NOMO-1 (cell line): ENCODE results near the gene ARHGAP21.
A peak's percentile ranks its signal among the peaks of the same experiment; 100 is the strongest.

Experiments
- DNase-seq, 2 experiments: peaks; one replicate each; lab custom pipeline; 2025; ENCODE audit not compliant: unreplicated experiment in 2 of 2; lab: John Stamatoyannopoulos, UW

ARHGAP21 gene

DNA sequence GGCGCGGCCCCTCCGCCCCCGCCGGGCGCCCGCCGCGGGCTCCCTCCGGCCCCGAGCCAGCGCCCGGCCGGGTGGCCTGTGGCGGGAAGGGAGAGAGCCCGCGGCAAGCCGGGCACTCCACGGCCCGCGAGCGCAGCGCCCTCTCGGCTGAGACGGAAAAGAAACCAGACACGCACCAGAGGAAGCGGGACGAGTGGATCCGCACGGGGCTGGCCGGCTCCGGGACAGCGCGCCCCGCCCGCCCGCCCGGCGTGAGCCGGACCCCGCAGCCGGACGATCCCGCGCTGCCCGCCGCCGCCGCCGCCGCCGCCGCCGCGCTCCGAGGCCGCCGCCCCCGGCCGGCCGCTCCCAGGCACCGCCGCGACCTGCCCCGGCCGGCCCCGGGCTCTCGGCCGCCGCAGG, 300 bp downstream of the ARHGAP21 start:
- DNase-seq: peak in 1 of 2 experiments; percentile 8

DNA sequence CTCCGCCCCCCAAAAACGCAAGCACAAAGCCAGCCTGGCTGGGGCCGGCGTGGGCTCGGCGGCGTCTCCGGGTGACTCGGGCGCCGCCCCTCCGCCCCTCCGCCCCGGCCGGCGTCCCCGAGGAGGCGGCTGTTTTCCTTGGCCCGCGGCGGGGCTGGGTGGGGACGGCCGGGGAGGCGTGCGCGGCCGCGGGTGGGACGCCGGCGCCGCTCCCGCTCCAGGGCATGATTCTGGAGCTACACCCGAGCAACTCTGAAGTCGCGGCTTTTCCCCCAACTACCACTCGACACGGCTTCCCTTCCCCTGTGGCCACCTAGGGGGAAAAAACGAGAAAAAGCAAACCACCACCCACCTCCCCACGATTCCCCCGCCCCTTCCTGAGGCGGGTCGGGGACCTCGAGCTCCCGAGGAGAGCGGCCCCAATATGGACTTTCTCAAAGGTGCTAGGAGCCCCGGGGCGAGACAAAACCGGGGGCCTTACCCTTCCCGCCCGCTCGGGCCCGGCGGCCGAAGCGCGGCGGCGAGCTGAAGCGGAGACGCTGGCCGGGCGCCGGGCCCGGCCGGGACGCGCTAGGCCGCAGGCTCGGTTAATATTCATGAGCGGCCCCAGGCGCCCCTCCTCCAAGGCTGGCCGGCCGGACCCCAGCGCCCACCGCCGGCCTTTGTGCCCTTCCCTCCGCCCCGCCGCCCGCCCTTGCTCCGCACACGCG, 856 bp downstream of the ARHGAP21 start:
- DNase-seq: peak; percentile 23 to 24

DNA sequence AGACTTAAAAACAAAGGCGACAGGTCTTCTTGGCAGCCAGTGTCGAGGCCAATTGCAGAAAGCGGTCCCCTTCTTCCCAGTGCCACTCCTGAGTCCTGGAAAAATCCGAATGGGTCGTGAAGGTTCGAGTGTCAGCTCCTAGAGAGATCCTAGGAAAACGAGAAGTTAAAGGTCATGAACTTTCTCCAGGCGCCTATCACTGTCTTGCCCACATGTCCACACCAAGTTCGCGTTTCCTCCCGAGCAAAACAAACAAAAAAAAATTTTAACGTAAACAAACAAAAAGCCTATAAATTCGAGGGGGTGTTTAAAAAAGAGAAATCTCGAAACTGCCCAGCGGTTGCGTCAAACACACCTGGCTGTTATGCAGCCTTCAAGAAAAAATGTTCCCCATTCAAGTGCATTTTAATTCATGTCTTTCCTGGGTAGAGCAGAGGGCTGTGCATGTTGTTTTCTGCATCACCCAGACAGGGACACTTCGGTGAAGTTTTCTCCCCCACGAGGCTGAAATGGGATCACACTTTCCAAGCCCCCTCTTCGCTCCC, 1.5 kb downstream of the ARHGAP21 start:
- DNase-seq: no peak

DNA sequence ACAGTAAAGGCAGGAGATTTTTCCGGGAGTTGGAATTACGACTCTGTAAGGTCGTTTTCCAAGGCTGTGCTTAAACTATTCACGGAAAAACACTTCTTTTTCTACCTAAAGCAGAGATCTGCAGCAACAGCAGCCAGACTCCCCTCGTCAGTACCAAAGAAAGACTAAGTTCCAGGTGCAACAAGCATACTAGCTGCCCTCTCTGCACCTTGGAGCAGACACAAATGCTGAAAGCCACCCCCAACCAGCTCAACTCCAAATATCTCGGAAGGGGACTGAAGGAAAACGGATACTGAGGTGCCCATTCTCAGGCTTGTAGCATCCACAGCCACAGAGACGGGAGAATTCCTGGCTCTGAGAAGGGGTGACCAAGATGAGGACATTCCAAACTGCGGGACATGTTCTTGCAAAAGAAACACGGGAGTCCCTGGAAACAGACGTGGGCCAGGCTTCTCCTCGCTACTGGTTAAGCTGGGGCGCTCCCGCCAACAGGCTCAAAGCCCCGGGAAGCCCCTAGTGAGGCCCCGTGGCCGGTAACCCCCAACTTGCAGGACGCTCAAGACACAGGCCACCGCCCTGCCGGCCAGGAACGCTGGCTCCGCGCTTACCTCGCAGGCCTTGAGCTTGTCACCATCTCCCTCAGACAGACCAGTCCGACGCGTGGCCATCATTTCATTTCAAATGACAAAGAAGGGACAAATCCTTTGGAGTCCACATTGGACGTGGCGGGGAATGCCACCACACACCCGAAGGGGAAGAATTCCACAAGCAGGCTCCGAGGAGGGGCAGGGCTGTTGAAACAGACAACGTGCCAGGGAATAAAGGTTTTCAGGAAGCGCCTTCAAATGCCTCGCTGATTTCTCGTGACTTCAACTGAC, 2.2 kb downstream of the ARHGAP21 start:
- no peak for DNase-seq

DNA sequence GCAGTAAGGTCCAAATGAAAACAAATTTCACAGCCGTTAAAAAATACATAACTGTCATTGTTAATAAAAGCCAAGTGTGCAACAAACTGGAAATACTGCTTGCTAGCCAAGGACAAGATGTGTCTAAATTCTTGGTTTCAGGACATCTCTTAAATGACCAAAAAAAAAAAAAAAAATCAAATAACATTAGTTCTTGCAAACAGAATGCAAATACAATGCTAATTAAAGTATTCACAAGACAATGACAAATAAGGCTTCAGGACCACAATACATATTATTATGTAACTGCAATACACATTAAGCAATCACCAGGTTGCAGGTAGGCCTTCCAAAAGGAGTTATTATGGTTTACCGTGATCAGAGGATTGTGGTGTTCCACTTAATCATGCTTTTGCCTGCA, 3.6 kb downstream of the ARHGAP21 start:
- DNase-seq: no peak

DNA sequence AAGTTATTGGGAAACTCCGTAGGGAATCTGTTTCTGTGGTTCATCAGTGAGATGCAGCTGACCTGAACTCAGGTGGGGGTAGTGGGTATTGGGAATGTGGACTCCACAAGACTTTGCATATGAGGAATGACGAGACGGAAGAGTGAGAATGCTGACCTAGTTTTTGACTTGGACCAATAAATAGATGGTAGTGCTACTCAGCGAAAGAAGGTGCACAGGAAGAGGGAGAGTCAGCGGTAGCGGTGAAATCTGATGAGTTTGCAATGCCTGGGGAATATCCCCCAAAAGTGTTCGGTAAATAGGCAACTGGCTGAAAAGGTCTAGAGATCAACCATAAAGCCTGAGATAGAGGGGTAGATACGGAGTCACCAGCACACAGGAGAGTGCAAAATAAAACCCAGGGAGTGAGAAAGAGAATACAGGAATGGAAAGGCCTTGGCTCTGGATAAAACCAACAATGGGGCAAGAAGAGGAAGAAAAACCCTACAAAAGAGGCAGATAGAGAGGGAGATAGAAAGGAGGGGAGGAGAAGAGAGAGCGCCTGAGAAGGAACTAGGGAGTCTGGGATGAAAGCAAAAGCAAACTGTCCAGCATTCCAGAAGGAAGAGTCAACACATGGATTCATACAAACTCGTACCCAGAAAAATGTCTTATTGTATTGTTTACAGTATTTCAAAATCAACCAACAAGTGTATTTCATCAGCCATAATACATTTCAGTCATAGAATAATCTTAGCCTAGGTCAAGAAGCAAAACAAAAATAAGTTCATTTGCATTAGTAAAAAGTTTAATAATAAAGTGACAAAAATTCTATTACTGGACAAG, 5.4 kb downstream of the ARHGAP21 start:
- no peak for DNase-seq

DNA sequence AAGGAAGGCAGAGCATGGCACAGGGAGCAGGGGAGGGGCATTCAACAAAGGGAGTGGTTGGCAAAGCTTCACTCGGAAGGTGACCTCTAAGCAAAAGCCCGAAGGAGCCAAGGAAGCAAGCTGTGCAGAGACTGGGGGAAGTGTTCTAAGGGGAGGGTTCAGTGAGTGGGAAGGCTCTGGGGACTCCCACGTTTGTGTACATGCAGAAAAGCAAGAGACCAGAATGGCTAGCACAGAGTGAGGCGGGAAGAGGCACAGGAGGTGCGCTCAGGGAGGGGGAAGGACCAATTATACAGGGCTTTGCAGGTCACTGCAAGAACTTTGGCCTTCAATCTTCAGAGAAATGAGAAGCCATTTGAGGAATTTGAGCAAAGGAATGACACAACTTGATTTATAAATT, 7.4 kb downstream of the ARHGAP21 start:
- no peak for DNase-seq

DNA sequence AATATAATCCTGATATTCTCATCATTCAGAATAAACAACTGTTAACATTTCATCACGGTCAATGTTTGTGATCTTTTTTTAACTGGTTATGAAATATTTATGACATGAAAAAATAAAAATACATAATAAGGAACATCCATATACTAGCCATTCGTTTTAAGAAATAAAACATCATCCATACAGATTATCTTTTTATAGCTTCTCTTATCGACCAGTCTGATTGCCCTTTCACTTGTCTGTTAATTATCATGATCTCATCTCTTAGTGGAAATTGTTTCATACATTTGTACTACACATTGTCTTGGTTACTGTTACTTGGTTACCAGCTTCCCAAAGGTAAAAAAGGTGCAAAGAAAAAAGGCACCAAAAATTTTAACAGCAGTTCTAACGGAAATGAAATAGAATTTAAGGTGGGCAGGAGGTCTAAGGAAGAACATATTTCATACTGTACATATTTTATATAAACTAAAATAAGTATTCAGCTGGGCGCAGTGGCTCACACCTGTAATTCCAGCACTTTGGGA, 8.4 kb downstream of the ARHGAP21 start:
- no peak for DNase-seq

DNA sequence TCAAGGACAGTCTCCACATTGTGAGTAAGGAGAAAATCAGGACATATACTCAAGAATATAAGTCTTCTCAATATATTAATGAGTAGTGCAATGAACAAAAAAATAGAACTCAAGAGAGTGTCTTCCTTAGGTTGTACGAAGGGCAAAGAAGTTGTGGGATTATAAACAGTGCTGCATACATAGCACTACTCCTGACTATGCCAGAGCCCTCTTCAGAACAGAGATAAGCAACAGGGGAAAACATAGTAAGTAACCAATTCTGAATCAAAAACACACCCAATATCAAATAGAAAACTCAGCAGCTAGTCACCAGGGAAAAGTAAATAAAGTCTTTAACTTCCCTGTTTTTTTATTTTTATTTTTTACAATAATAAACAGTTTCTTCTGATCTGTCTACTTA, 10.6 kb downstream of the ARHGAP21 start:
- no peak for DNase-seq

DNA sequence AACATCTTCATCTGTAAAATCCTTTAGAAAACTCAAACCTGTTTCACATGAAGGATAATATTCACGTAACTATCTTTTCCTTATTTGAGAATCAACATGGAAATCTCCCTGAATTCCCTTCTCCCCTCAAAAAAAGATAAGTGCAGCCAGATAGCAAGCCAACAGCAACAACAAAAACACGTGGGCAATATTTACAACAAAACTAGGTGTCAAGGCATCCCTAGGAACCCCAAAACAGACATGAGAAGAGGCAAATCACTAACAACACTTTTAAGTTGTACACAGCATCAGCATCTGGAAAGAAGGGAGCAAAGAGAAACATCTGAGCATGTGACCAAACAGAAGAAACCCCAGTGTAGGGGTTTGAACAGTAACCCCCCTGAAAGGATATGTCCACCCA, 12.2 kb downstream of the ARHGAP21 start:
- DNase-seq: no peak

DNA sequence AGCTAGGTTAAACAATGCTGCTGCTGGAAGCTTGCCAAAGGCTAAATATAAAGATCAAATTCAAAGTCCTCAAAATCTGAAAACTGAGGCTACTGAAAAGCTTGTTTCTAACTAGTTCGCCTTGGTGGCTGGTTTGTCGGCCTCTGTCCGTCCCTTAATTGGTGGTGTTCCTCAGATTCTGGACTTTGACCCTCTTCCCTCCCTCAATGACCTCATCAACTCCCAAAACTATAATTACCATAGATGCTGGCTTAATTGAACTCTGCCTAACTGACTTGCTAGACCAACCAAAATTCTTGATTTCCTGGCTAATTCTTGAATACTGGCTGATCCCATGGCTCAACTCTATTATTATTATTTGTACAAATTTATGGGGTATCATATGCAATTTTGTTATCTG, 15.6 kb downstream of the ARHGAP21 start:
- no peak for DNase-seq

DNA sequence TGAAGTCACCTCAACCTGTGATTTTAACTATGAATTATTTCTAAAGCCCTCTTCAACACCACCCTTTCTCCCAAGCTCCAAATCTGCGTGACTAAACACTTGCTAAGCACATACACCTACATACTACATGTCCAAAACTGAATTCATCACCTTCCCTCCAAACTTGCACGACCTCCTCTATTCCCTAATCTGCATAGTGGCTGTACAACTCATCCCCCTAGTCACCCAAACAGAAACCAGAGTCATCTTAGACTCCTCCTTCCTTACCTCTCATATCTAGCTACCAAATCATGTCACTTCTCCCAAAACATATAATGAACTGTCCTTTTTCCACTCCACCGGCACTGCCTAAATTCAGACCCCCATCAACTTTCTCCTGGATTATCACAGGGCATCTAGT, 16.2 kb downstream of the ARHGAP21 start:
- no peak for DNase-seq

DNA sequence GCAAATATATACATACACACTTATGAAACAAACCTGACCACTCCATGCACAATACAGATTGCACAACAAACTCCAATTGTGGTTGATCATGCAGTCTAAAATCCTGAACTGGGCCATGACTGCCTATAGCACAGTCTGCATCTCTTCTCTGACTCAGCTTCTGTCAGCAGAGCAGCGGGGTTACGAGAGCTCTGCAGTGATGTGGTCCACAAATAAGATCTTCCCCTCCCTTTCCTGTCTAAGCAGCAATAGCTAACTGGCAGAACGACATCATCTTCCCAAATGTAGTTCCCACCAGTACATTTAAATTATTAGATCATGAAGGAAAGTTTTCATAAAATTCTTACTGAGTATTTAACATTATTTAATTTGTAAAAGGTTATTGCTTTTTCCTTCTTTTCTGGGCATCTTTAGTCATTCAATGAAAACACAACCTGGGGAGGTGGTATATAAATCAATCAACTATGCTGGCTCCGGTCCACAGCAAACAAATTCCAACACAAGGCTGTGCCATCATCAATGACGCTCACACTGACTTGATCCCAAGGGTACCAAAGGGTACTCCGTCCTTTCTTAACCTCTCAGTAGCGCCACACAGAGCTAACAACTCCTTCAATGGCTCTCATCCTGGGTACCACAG, 17.1 kb downstream of the ARHGAP21 start:
- DNase-seq: peak; percentile 55 to 92

DNA sequence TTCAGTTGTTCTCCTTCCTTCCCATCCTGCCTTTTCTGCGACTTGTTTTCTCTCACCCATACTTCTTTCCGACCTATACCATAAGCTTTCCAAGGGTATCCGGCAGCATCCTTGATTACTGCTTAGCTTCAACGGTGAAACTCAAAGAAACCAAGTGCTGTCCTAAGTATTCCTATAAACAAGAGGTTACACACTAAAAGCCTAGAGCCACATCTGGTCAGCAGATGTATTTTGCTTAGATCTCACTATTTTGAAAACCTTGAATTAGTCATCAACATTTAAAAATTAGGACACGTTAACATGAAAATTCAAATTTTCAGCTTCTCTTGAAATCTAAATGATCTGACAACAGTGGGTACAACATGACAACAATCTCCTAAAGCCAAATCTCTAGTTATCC, 20.0 kb downstream of the ARHGAP21 start:
- DNase-seq: no peak

DNA sequence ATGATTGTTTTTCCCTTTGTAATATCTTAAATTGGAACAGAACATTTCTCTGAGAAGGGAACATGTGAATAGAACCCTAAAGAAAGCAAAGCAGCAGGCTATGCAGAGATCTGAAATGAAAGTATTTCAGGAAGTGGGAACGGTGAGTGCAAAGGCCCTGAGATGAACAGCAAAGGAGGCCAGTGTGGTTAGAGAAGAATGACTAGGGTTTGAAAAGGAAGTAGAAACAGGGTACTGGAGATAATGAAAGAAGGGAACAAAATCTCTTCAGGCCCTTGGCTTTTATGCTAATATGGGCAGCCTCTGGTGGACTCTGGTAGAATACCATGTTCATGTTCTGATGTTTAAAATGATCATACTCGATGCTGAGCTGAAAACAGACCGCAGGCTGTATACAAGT, 22.2 kb downstream of the ARHGAP21 start:
- peak; percentile 14 to 46 for DNase-seq

DNA sequence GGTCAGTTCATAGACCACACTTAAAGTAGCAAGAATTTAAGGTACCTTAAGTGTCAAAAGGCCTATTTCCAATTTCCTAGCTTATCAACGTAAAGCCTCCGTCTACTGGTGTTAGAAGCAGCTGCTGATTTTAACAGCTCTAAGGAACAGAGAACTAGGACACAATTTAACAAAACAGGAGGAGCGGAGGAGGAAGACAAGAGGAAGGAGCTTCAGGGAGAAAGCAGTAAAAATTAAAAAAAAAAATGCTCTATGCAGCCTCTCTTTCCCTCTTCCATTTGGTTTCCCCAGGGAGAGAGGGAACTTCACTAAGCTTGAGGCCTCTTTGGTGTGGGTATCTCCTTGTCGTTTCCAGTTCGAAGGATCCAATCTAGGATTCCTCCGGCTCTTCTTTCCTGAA, 22.7 kb downstream of the ARHGAP21 start:
- DNase-seq: no peak

DNA sequence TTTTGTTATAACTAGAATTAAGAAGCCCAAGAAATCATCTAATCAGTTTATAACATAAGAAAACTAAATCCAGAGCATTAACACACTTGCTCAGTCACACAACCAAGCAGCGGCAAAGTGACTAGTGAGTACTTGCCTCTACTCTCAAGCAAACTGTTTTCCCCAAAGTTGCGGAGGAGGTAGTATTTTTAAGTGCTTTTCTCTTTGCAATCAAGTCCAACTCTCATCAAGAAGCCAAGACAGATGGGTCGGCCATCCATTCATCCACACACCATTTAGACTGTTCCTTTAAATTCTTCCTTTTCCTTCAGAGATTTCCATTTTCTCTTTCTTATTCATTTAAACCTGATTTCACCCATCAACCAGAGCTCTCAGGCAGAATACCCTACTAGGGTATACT, 25.4 kb downstream of the ARHGAP21 start:
- no peak for DNase-seq

DNA sequence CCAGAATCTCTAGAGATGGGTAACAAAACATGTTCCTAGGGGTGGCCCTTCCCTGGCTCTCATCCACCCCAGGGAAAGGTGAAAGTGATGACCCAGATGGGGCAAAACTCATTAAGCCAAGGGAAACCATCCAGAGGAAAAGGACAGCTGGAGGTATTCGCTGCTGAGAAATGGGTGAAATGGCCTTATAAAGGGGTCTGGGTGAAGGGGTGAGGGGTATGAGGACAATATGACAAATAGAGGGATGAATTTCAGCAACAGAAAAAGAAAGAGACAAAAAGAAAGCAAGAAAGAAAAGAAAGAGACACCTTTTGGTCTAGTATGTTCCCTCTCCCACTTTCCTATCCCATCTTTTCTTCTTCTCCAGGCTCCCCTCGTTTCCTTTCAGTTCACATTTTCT, 26.6 kb downstream of the ARHGAP21 start:
- DNase-seq: no peak

DNA sequence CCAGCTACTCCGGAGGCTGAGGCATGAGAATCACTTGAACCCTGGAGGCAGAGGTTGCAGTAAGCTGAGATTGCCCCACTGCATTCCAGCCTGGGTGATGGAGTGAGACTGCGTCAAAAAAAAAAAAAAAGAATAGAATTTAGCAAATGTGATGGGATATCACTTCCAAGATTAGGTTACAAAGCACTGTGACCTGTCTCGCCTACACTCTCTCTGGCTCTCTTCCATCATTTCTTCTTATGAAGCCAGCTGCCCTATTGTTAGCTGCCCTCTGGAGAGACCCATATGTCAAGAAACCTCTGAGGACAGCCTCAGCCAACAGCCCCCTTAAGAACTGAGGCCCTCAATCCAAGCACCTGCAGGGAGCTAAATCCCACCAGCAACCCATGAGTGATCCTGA, 28.2 kb downstream of the ARHGAP21 start:
- DNase-seq: no peak

DNA sequence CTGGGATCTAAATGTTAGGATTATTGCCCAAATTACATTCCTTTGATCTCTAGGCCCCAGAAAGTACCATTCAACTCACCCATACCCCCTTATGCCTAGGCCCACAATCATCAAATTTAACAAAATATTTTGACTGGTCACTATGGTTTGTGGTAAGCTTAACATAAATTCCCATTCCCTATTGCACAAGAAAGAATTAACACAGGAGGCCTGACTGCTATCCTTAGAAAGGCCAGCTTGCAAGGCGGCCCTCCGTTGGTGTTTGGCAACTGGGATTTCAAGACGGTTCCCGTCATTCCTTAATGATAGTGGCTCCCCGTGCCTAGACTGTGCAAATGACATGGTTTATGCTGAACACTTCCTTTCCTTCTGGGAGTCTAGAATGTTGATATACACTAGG, 29.6 kb downstream of the ARHGAP21 start:
- no peak for DNase-seq
